Stimulated activated CD8-positive, alpha-beta memory T cell treated with anti-CD3 and anti-CD28 coated beads, Interleukin-7, amount 100 ng/mL, for 24 hours (primary cell): ENCODE measurements around the gene FOXL2.

Source experiments
- DNase-seq: peaks from one replicate; pipeline ENCODE4 v3.0.0-alpha.2; 2020; ENCODE audit warnings: low read depth

Gene FOXL2

DNA sequence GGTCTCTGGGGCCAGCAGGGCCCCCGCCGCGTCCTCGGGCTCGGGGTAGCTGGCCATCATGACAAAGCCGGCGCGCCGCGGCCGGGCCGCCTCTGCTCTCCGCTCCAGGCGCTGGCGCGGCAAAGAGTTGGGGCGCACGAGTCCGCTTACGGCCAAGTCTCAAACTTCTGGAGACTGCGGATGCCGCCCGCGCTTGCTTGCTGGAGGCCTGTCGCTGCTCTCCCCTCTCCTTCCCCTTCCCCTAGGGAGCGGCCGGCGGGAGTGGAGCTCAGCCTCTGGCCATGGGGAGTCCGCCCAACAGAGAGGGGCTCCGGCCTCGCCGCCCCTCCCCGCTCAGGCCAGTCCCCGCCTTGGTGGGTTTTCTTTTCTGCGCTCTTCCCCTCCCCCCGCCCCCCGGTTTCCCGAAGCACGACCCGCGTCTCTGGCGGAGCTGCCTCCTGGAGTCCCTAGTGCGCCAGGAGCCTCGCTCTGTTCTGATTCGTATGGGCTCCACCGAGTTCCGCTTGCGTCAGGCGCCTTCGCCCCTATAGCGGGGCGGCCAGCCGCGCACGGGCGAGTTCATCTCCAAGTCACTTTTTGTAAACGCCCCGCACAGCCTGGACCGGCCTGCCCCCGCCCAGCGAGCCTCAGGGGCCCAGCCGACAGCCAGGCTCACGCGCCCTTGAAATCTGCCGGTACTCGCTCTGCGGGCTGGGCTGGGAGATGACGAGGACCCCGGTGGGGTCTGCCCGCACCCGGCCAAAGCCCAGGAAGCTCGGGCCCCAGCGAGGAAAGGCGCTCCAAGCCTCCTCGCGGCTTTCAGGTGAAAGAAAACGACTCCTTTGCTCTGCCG is at the start of gene FOXL2, which contains the start of gene FOXL2NB:
Gene FOXL2, minus strand, starts transcription at position 475 of the 832 bp plus-strand sequence. Its CDS starts 415 bp downstream, at position 60.
Gene FOXL2NB, plus strand, starts transcription at position 555 of the 832 bp plus-strand sequence. Its CDS starts 148 bp downstream, at position 703.
- no peak for DNase-seq

DNA sequence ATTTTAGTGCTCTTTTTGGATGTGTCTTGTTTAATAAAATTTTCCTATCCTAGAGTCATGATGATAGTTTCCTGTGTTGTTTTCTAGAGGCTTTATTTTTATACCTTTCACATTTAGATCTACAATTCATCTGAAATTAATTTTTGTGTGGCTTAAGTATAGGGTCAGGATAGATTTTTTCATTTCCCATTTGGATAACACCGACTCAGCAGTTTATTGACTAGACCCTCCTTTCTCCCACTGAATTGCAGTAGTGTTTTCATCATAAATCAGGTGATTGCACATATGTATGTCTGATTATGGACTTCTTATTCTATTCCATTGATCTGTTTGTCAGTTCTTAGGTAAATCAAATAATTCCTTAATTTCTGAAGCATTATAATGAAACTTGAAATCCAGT is 48.8 kb upstream of the FOXL2 start:
- DNase-seq, result no peak

DNA sequence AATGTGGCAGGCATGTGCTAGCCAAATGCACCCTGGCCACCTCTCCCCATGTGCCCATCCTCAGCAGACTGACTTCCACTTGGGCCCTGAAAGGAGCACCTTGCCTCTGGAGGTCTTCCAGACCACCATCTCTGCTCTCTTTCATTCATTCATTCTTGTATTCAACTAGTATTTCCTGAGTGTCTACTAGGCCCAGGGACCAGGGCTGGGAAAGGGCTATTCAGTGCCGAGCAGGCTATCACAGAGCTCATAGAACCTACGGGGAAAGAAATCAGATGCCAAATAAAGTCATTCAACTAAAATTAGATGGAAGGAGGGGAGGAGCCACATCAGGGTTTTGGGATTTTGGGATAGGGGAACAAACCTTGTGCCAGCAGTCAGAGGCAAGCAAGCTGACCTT is 40.2 kb upstream of the FOXL2 start:
- no peak for DNase-seq

DNA sequence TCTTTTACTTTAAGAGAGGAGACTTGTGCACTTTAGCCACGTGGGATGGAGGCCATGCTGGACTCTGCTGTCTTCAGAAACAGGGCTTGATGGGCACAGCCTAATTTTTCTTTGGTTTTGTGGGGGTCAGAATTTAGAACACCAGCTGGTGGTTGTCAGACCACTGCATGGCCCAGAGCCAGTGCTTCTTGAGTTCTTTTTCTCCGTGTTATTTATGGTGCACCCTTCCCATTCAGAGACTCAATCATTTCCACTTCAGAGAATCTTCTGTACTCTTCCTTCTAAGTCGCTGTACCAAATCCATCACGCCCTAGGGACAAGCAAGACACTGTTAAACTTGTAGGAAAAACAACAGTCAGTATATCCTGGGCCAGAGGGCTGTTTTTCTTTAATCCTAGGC is 39.0 kb upstream of the FOXL2 start:
- no peak for DNase-seq

DNA sequence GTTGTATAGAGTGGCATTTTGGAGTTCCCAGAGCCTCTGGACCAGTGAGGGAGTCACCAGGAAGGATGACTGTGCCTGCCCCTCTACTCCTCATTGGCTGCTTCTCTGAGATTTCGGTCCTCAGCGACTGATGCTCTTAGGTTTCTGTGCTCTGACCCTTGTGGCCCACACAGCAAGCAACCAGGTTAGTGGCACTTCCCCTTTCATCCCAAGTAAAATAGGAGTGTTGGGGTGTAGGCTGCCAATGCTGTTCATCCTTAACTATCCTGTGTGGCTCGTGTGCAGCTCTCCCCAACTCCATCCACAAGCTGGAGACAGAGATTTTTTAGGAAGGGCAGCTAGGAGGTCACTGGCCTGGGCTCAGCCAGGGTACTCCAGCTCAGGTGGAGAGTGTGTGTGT is 37.9 kb upstream of the FOXL2 start:
- DNase-seq, result no peak

DNA sequence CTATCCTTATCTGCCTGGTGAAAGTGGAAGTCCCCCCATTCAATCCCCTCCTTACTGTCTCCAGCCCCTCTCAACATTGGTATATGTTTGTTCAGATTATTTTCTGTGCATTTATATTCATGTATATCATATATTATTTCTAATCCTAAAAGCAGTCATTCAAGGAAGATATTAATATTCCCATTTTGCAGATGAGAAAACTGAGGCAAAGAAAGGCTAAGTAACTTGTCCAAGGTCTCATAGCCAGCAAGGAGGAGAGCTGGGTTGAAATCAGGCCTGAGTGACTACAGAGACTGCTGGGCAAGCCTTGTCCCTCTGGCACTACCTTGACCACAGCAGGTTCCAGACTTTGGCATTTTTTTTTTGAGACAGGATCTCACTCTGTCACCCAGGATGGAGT is 29.1 kb upstream of the FOXL2 start:
- no peak for DNase-seq

DNA sequence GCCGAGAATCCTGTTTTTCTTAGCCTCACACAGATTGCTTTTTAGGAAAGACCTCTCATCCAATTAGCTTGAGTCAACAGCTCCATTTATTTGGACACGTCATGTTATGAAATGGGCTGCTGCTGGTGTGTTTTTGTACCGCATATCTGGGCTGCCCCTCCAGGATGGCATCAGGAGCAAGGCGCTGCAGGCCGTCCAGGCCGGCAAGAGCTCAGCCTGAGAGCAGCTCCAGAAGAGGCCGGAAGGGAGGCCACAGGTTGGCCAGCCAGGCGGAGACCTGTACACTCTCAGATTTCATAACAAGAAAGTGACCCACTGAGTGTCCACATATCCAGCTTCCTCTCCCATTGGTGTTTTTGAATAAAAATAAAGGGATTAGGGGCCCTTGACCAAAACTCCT is 28.4 kb upstream of the FOXL2 start:
- no peak for DNase-seq

DNA sequence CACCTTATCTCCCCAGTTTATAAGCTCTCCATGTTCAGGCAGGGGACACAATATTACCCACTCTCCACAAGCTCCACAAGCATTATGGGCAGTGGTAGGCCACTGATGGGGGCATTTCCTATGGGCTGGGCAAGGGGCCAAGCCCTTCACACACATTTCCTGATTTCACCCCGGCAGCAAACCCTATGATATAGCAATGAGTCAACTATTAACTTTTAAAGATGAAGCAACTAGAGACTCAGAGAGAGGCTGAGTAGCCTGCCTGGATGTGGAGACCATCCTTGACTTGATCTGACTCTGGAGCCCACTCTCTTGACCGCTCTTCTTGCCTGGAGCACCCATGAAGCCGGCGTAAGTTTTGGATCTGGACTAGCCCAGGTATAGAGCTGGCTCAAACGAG is 27.5 kb upstream of the FOXL2 start:
- DNase-seq, result no peak

DNA sequence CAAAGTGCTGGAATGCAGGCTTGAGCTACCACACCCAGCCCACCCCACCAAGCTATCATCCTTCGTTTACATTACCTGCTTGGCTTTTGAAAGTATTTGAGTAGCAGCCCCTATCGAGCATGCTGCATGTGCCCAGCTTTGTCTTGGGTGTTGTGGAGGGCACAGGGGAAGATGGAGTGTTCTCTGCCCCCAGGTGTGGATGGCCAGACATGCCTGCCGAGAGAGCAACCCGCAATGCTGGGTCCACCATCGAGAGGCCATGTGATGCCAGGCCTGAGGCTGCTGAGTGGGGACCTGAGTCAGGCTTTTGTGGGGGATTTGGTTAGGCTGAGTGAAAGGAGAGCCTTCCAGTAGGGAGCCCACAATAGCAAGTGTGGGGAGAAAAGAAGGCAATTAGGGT is 26.0 kb upstream of the FOXL2 start:
- no peak for DNase-seq

DNA sequence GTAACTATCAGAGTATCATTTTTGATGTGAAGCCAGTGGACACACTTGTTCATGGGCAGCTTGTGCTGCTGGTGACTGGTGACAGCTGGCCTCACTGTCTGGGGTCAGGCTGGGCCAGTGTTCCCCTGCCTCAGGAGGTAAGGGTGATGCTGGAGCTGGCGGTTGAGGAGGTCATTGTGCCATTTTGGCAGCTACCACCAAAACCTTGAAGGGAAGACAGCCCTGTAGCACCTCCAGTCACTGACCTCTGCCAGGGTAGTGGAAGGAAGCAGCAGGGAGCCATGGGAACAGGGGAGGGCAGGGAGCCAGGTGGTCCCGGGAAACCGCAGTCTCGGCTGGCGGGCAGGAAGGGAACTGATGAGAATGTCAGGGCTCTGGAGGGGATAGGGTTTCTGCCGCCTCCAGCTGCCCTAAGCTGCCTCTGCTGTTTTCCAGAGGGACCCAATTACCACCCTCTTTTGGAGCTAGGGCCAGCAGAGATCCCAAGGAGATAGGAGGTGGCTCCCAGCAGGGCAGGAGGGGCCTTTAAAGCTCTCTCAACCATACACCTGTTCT is 24.9 kb upstream of the FOXL2 start:
- no peak for DNase-seq

DNA sequence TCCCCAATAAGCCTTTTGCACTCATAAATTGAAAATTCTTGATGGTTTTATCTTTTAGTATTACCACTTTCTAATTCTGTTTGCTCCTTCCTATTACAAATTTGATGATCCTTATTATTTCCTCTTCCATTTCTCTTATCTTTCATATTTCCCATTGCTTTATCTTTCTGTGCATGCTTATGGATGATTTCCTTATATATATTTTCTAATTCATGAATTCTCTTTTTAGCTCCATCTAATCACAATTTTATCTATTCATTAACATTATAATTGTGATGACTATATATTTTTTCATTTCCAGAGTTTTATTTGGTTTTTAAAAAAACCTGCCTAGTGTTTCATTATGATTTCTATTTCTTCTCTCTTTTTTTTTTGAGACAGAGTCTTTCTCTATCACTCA is 18.0 kb upstream of the FOXL2 start:
- DNase-seq, result no peak

DNA sequence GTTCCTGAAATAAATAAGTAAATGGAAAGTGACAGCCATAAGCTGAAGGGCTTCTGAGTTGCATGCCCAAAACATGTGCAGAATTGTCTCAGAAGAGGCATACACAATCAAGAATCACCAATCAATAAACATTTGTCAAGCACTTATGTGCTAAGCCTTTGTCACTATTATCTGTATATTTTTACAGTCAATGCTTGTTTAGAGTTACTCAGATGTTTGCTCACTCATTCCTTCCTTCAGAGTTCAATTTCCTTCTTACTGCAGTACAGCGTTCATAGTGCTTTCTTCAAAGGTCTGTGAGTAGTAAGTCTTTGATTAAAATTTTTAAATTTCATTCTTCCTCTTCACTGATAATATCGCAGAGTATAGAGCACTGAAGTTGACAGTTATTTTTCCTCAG is 17.3 kb upstream of the FOXL2 start:
- no peak for DNase-seq

DNA sequence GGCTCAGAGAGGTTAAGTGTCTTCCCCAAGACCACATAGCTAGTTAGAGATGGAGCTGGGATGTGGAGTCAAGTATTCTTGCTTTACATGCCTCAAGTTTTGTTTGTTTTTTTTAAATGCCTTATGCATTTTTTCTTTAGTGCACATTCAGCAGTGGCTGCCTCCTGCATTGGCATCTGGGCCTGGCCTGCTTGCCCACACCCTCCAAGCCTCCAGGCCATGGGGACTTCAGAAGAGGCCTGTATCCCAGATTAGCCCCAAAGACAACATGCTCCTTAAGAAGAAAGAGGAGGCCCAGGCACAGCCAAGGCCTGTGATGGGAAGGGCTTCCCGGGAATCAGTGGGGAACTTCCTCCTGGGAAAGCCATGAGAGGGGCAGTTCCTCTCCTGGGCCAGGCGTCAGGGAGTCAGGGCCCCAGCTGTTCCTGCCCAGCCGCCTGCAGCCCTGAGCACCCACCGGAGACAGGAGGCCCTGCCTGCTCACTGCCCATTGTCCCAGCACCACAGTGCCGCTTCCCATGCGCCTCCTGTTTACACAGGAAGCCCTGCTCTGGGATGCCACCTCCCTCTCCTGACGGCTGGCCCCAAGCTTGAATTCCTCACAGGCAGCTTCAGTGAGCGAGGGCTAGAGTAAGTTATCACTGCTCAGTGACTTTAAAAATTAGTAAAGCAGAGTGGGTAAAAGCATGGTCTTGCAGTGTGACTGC is 16.1 kb upstream of the FOXL2 start:
- DNase-seq, result no peak

DNA sequence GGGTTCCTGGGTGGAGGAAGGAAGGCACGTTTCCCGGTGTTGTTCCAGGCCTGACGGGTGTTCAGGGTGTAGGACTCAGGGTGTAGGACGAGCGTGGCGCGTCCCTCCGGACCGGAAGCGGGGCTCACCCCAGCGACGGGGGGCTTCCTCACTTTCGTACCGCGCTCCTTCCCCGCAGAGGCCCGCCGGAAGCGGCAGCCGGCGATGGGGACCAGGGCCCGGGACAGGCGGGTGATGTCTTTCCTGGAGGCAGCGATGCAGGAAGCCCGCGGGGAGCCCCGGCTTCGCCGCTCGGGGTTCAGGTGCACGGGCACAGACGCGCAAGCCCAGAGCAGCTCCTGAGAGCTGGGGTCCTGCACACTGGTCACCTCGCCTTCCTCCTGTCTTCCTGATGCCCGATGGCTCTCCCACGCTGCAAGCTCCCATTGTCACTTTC is 13.5 kb upstream of the FOXL2 start:
- no peak for DNase-seq

DNA sequence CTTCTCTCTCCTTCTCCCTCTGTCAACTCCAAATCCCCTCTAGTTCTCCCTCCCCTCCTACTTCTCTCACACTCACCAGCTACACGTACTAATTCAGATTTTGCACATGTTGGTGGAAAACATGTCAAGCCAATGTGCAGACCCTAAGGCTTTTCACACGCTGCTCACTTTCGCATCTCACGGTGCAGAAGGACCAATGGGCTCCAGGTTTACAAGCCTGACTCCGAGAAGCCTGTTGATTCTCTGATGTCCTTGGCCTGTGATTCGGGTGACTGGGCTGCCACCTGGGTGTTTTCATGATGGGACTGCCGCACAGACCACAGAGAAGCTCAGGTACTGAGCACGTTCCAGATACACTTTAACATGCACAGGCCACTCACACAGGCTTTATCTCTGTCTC is 3.8 kb upstream of the FOXL2 start:
- no peak for DNase-seq

DNA sequence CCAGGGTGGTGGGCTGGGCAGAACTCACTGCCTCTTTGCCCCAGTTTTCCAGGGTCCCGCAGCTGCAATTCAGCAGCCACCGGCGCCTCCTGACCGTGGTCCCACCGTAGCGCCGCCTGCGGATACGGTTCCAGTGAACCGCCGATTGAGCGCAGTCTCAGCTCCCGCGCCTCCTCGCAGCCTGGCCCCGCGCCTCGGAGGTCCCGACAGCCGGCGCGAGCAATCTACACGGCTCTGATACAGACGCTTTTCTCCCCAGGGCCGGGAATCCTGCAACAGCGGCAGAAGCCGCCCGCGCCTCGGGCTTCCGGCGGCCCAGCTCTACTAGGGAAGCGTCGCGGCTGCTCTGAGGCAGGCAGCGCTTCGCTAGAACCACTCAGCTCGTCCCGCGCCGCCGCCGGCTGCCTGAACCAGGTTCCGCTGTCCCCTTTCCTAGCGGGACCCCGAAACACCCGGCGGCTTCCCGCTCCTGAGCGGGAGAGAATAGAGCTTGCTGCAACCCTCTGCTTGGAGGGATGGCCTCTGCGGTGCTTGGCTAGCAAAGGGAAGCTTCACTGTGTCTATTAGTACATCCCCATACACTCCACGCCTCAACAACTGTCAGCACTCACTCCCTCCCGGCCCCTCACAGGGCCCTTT is 3.2 kb upstream of the FOXL2 start:
- DNase-seq, result no peak

DNA sequence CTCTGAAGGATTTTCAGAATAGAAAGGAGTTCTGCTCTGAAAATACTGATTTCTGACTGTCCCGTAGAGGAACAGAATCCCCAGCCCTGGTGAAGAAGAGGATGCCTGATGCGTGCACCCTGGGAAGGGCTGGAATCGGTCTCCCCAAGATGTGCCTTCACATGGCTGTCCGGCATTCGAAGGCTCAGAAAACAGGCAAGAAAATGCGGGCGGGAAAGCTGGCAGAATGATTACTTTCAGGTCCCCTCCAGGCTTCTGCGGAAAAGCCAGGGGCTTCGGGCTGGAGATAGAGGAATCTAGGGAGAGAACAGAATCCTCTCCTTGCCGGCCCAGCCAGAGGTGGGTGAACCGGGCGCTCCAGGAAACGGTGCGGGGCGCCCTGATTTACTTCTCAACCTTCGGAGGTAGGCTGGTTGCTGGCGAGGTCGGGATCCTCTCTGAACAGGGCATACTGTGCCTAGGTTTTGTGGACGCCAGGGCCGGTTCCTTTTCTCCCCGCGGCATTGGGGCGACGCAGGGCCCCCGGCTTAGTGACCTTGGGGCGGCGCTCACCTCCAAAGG is 2.6 kb upstream of the FOXL2 start:
- DNase-seq, result no peak

DNA sequence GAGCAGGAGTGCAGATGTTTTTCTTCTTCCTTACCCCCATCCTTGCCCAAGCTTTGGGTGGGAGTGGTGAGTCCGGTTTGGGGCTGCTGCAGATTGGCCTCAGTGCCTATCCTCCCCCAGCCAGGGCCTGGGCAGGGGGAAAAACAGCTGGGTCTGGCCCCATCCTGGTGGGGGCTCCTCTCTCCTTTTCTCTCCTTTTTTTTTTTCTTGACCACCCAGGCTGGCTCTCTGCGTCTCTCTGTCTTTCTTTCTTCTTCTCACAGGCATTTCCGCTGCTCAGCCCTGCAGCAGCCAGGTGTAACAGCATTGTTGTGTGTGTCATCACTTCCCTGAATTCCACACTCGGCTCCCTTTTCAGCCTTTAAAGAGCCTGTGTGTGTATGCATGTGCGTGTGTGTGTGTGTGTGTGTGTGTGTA is 2.1 kb upstream of the FOXL2 start:
- DNase-seq, result no peak

DNA sequence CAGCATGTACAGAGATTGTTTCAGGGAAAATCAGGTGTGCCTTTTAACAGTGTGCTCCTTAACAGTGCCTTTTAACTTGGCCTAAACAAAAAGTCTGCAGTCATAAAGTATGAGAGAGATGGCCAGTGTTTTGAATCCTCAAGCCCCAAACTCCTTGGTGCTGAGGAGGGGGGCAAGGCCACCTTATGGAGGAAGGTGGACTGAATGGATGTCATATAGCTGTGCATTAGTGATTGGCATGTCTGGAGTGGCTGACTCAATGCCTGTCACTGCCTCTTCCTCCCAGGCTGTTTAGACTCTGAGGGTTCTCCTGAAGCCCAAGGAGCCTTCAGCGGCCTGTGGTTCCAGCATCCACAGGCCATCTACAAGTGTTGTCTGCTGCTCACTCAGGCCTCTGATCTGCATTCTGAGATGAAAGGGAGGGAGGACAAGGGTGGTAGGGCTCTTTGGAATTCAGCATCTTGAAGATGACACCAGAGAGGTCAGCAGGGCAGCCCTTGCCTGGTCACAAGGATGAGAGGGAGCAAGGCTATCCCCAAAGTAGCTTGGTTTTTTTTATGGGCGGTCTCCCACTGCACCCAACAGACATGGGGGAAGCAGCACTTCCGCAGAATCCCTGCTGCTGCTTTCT is 1.5 kb upstream of the FOXL2 start:
- no peak for DNase-seq

DNA sequence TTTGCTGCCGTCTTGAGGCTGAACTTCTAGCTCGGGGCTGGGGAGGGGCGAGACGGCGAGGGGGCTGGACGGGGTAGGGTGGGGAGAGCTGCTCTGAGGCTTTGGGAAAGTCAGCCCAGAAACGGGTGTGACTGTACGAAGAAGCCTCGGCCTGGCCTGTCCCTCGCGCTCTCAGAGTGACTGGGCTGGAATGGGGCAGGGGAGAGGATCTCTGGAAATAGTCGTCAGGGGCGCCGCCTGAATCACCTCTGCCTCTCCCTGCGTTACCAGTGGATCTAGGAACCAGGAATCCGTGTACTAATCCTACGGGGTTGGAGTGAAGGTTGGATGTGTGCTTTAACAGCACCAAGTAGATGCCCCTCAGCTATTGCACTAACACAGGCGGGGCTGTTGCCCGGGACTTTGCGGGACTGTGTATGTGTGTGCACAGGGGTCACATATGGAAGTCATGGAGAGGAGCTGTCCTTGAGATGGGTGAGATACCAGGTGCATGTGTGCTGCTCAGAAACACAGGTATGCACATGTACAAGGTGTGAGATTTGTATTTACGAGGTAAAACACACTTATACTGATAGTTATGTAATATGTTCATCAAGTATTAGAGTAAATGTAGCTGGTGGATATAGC is 671 bp upstream of the FOXL2 start:
- DNase-seq, result no peak
